Measurements from ENCODE around the gene LNX1.
"Not testable (repeated sequence)": the region's sequence is repeated elsewhere in the genome, so short reads cannot be mapped to it uniquely, and the experiment has no call there.

Gene LNX1

GRCh38 chr4:53490965-53491622 is 100.2 kb downstream of the LNX1 start:
- no peak for DNase-seq

GRCh38 chr4:53490161-53490956 is 100.9 kb downstream of the LNX1 start:
- no peak for DNase-seq

- DNase-seq = no peak
Measured at GRCh38 chr4:53489279-53489889, 101.9 kb downstream of the LNX1 start.

GRCh38 chr4:53487766-53488165 is 103.5 kb downstream of the LNX1 start:
- no peak for DNase-seq

GRCh38 chr4:53485658-53486040 is 105.6 kb downstream of the LNX1 start:
- DNase-seq = no peak

- DNase-seq = no peak
Measured at GRCh38 chr4:53484911-53485657, 106.2 kb downstream of the LNX1 start.

- DNase-seq = no peak
Measured at GRCh38 chr4:53483250-53483649, 108.0 kb downstream of the LNX1 start.

GRCh38 chr4:53481586-53481985 is 109.7 kb downstream of the LNX1 start:
- no peak for DNase-seq

GRCh38 chr4:53480909-53481308 is 110.4 kb downstream of the LNX1 start:
- no peak for DNase-seq

- no peak for DNase-seq
Measured at GRCh38 chr4:53479736-53480525, 111.4 kb downstream of the LNX1 start.

GRCh38 chr4:53478671-53479456 is 112.4 kb downstream of the LNX1 start:
- no peak for DNase-seq

- DNase-seq = no peak
Measured at GRCh38 chr4:53477636-53478035, 113.7 kb downstream of the LNX1 start.

- DNase-seq = no peak
Measured at GRCh38 chr4:53477038-53477565, 114.2 kb downstream of the LNX1 start.

- no peak for DNase-seq
Measured at GRCh38 chr4:53476232-53477037, 114.9 kb downstream of the LNX1 start.

GRCh38 chr4:53466576-53466975 is 124.7 kb downstream of the LNX1 start:
- DNase-seq = not testable (repeated sequence)

- no peak for DNase-seq
Measured at GRCh38 chr4:53465891-53466290, 125.4 kb downstream of the LNX1 start.

- DNase-seq = no peak
Measured at GRCh38 chr4:53465281-53465680, 126.0 kb downstream of the LNX1 start.

GRCh38 chr4:53463340-53463739 is 127.9 kb downstream of the LNX1 start:
- DNase-seq = no peak

- DNase-seq = no peak
Measured at GRCh38 chr4:53461244-53461643, 130.0 kb downstream of the LNX1 start.

GRCh38 chr4:53459548-53459947 is 131.7 kb downstream of the LNX1 start:
- DNase-seq = no peak

GRCh38 chr4:53456178-53456577 is 135.1 kb downstream of the LNX1 start:
- DNase-seq = no peak

All from activated CD4-positive, alpha-beta T cell treated with anti-CD3 and anti-CD28 coated beads for 1 hour (primary cell).